K562 (cell line): ENCODE data around the gene POC1B. TPM values are rescaled to one million over a fixed set of nuclear protein-coding genes. Genes with fewer than 3 reads are reported as not detected.

ENCODE experiments used
- CHD4 ChIP-seq: fragments of 200-600 bp; sonication (generic); IDR thresholded peaks from 3 replicates; pipeline ENCODE4 v1.6.1; 2012; ENCODE audit warnings: low read depth, mild to moderate bottlenecking, mixed read lengths, low read length, inconsistent platforms; ENCODE audit not compliant: insufficient read depth, insufficient replicate concordance, poor library complexity, severe bottlenecking
- E2F5 ChIP-seq: sonication (generic); formaldehyde crosslinking; IDR thresholded peaks from 2 replicates; pipeline ENCODE4 v1.8.0; 2022; ENCODE audit warnings: mild to moderate bottlenecking, missing genetic modification reagents
- ELK3 ChIP-seq: fragments of 450-650 bp; formaldehyde crosslinking; IDR thresholded peaks from 2 replicates; pipeline ENCODE4 v1.4.0; 2020; ENCODE audit warnings: mild to moderate bottlenecking
- HMGN3 ChIP-seq: IDR thresholded peaks from 2 replicates; pipeline ENCODE4 v1.6.1; 2011; ENCODE audit warnings: borderline replicate concordance, low read depth, mild to moderate bottlenecking, mixed read lengths, low read length; ENCODE audit not compliant: insufficient read length; ENCODE audit errors: extremely low read depth
- LCOR ChIP-seq: sonication (generic); formaldehyde crosslinking; IDR thresholded peaks from 2 replicates; pipeline ENCODE4 v1.8.0; 2022; ENCODE audit warnings: mild to moderate bottlenecking, missing genetic modification reagents
- LEF1 ChIP-seq: fragments of 450-650 bp; IDR thresholded peaks from 2 replicates; pipeline ENCODE4 v1.6.1; 2016; ENCODE audit warnings: mild to moderate bottlenecking
- NR2C1 ChIP-seq, 2 experiments: fragments of 450-650 bp; IDR thresholded peaks; 2 replicates each; pipeline ENCODE4 v1.6.1; 2017; ENCODE audit warnings: mild to moderate bottlenecking in 2 of 2, antibody characterized with exemption in 1 of 2, inconsistent platforms in 1 of 2, missing compliant biosample characterization in 1 of 2, missing genetic modification characterization in 1 of 2
- REST ChIP-seq, 2 experiments: fragments of 450-650 bp; formaldehyde crosslinking in 1 of 2; IDR thresholded peaks; 2 replicates each; pipeline versions ENCODE4 v1.4.0 to v1.6.1; 2014 to 2020; ENCODE audit warnings: mild to moderate bottlenecking in 2 of 2, borderline replicate concordance in 1 of 2, low read depth in 1 of 2
- SMAD2 ChIP-seq: fragments of 150-350 bp; IDR thresholded peaks from 2 replicates; pipeline ENCODE4 v1.6.1; 2014; ENCODE audit warnings: low read depth, mild to moderate bottlenecking, low read length
- SRSF1 ChIP-seq: fragments of 200-400 bp; formaldehyde crosslinking; IDR thresholded peaks from 2 replicates; pipeline ENCODE4 v1.6.1; 2017; ENCODE audit warnings: mild to moderate bottlenecking, low read depth, low read length, moderate library complexity
- TEAD1 ChIP-seq, 2 experiments: fragments of 450-650 bp in 1 of 2; sonication (generic) in 1 of 2; formaldehyde crosslinking; IDR thresholded peaks; 2 replicates each; pipeline versions ENCODE4 v1.4.0 to v1.8.0; 2020 to 2022; ENCODE audit warnings: mild to moderate bottlenecking in 2 of 2, missing genetic modification reagents in 1 of 2
- XRCC5 ChIP-seq: fragments of 200-400 bp; formaldehyde crosslinking; IDR thresholded peaks from 2 replicates; pipeline ENCODE4 v1.6.1; 2017; ENCODE audit warnings: low read depth, mild to moderate bottlenecking, low read length
- ZNF830 ChIP-seq: fragments of 250-450 bp; sonication (Bioruptor Pico); IDR thresholded peaks from 2 replicates; pipeline ENCODE4 v1.5.0; 2021; ENCODE audit warnings: mild to moderate bottlenecking
- polyA plus RNA-seq, 8 experiments: library from polyadenylated mRNA; depleted of rRNA in 4 of 8; stranded (reverse) in 5 of 8; unstranded in 3 of 8; fragments of >200 nt; fragmentation: Nextera tagmentation in 2 of 8; fragmentation: Illumina TruSeq in 1 of 8; extraction: Ambion mirVana in 2 of 8; extraction: Trizol in 1 of 8; gene quantifications; 2 replicates each; pipeline versions ENCODE4 v1.2.1 to v1.2.3, GENCODE V29; 2011 to 2014; ENCODE audit warnings: inconsistent platforms in 1 of 8, missing spikeins in 1 of 8
- total RNA-seq, 7 experiments: library from RNA; depleted of rRNA in 6 of 7; stranded (reverse); fragments of >200 nt in 6 of 7; fragmentation: Illumina TruSeq in 2 of 7; extraction: Trizol in 2 of 7; gene quantifications; 2 replicates each; pipeline versions ENCODE4 v1.2.1 to v1.2.3, GENCODE V29; 2011 to 2021; ENCODE audit warnings: low replicate concordance in 1 of 7
- TF ChIP-seq, protein P1 (sequence below): IDR thresholded peaks from 2 replicates; pipeline ENCODE4 v1.6.1; 2011; ENCODE audit not compliant: insufficient read length; ENCODE audit errors: extremely low read depth

Gene POC1B
- total and polyA plus RNA-seq, 9 of the 15 experiments (the other 6 are each of a cell fraction or from before 2014, with no cell fraction given), result 4.5 to 16.1 (median 10.4) TPM

DNA sequence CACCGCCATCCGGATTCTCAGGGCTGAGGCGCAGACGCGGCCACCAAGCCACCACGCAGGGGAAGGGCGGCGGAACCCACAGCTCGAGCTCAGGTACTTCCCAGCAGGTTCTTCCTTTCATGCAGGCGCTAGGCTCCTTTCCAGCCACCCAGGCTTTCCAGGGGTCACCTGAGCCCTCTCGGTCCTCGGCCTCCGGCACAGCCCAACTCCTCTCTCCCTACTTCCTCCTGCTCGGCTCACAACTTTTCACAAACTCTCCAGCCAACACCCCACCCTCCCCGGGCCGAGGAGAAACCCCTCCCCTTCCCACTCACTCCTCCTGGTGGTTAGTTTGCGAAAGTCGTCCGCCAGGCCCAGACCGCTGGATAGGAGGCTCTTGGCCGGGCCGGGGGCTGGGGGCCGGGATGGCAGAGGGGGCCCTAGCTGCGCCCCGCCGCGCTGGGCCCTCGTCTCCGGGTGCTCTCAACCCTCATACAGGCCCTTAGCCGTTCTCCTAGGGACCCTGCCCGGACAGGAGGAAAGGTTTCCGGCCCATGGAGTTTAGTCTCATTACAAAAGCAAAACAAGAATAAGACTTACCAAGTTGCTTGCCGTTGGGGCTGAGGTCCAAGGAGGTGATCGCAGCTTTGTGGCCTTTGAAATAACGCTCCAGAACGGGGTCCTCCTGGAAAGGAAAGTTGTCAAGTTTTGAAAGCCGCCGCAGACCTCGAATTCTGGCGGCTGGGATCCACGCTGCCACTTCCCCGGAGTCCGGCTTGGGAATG lies 1.1 kb downstream of the POC1B start, which contains the start of gene GALNT4 (continued):
- peak; percentile 7; the same call in 1 of the 2 replicates for TF ChIP-seq REST (IDR thresholded peaks at IDR 0.05; ENCODE audit: borderline replicate concordance)
- no peak for TF ChIP-seq REST (CRISPR knock-in tag; IDR thresholded peaks at IDR 0.05; ENCODE audit: low read depth)
- 0 out of 2 replicates have a peak, but pooled peaks have one; percentile 34 for TF ChIP-seq LCOR (CRISPR knock-in tag)
- TF ChIP-seq ZNF830, result no peak
- TF ChIP-seq SRSF1, result no peak
- TF ChIP-seq HMGN3, result no peak
- no peak for TF ChIP-seq ELK3 (CRISPR knock-in tag)
- no peak for TF ChIP-seq LEF1
- TF ChIP-seq XRCC5, result peak; percentile 65; the same call in 1 of the 2 replicates
- no peak for TF ChIP-seq E2F5
- TF ChIP-seq, protein P1, sequence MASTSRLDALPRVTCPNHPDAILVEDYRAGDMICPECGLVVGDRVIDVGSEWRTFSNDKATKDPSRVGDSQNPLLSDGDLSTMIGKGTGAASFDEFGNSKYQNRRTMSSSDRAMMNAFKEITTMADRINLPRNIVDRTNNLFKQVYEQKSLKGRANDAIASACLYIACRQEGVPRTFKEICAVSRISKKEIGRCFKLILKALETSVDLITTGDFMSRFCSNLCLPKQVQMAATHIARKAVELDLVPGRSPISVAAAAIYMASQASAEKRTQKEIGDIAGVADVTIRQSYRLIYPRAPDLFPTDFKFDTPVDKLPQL, result no peak
- no peak for TF ChIP-seq SMAD2
- no peak for TF ChIP-seq CHD4
- TF ChIP-seq TEAD1 (CRISPR knock-in tag; IDR thresholded peaks at IDR 0.05), result no peak
- no peak for TF ChIP-seq NR2C1 (IDR thresholded peaks at IDR 0.05)
- no peak for TF ChIP-seq NR2C1 (tag; IDR thresholded peaks at IDR 0.05)
